HepG2 (cell line): Measurements from ENCODE around the gene SAMD4A. TPM values are rescaled to one million over a fixed set of nuclear protein-coding genes. Genes with fewer than 3 reads are reported as not detected.
A peak's percentile ranks its signal among the peaks of the same experiment; 100 is the strongest.

Source experiments
- ADNP ChIP-seq: sonication (generic); formaldehyde crosslinking; IDR thresholded peaks from 2 replicates; pipeline ENCODE4 v1.4.0; 2020; ENCODE audit warnings: missing genetic modification reagents
- ARID4A ChIP-seq: sonication (generic); formaldehyde crosslinking; IDR thresholded peaks from 2 replicates; pipeline ENCODE4 v1.5.0; 2020; ENCODE audit warnings: mild to moderate bottlenecking, missing genetic modification reagents, borderline replicate concordance
- CENPBD1 ChIP-seq: sonication (generic); formaldehyde crosslinking; IDR thresholded peaks from 2 replicates; pipeline ENCODE4 v1.8.0; 2022; ENCODE audit warnings: missing genetic modification reagents, low read depth, mild to moderate bottlenecking, borderline replicate concordance
- HBP1 ChIP-seq: IDR thresholded peaks from 2 replicates; pipeline ENCODE4 v1.6.1; 2016; ENCODE audit warnings: low read depth, control low read depth
- HMG20A ChIP-seq: IDR thresholded peaks from 2 replicates; pipeline ENCODE4 v1.6.1; 2016; ENCODE audit warnings: borderline replicate concordance
- HNRNPLL ChIP-seq: fragments of 200-400 bp; formaldehyde crosslinking; IDR thresholded peaks from 2 replicates; pipeline ENCODE4 v1.6.1; 2017; ENCODE audit warnings: mild to moderate bottlenecking, low read depth, low read length; ENCODE audit not compliant: poor library complexity, severe bottlenecking
- KLF9 ChIP-seq: IDR thresholded peaks from 2 replicates; pipeline ENCODE4 v1.6.1; 2016; ENCODE audit warnings: low read depth
- KMT2A ChIP-seq: sonication (generic); formaldehyde crosslinking; IDR thresholded peaks from 2 replicates; pipeline ENCODE4 v1.4.0; 2020; ENCODE audit warnings: missing genetic modification reagents
- NR2C2 ChIP-seq: sonication (generic); formaldehyde crosslinking; IDR thresholded peaks from 2 replicates; pipeline ENCODE4 v1.4.0; 2020; ENCODE audit warnings: missing genetic modification reagents, mild to moderate bottlenecking, moderate library complexity, borderline replicate concordance
- PRDM10 ChIP-seq: sonication (generic); formaldehyde crosslinking; IDR thresholded peaks from 2 replicates; pipeline ENCODE4 v1.4.0; 2020; ENCODE audit warnings: low read depth, missing genetic modification reagents
- PRMT3 ChIP-seq: sonication (generic); formaldehyde crosslinking; IDR thresholded peaks from 2 replicates; pipeline ENCODE4 v1.8.1; 2022; ENCODE audit warnings: low read depth, mild to moderate bottlenecking, moderate library complexity, missing genetic modification reagents, borderline replicate concordance
- SIN3B ChIP-seq: fragments of 150-350 bp; IDR thresholded peaks from 2 replicates; pipeline ENCODE4 v1.6.1; 2014; ENCODE audit warnings: low read length
- SMAD3 ChIP-seq: sonication (generic); formaldehyde crosslinking; IDR thresholded peaks from 2 replicates; pipeline ENCODE4 v1.4.0; 2020; ENCODE audit warnings: missing genetic modification reagents
- TEAD2 ChIP-seq: sonication (generic); formaldehyde crosslinking; IDR thresholded peaks from 2 replicates; pipeline ENCODE4 v1.9.0; 2021; ENCODE audit warnings: missing genetic modification reagents
- ZBTB2 ChIP-seq: sonication (generic); formaldehyde crosslinking; IDR thresholded peaks from 2 replicates; pipeline ENCODE4 v1.8.0; 2022; ENCODE audit warnings: low read depth, missing genetic modification reagents
- ZMAT5 ChIP-seq: sonication (generic); formaldehyde crosslinking; IDR thresholded peaks from 2 replicates; pipeline ENCODE4 v1.5.0; 2020; ENCODE audit warnings: mild to moderate bottlenecking, low read depth, missing genetic modification reagents, borderline replicate concordance
- ZMYM3 ChIP-seq: sonication (generic); formaldehyde crosslinking; IDR thresholded peaks from 2 replicates; pipeline ENCODE4 v1.5.1; 2020; ENCODE audit warnings: mild to moderate bottlenecking, missing genetic modification reagents
- ZNF354B ChIP-seq: sonication (generic); formaldehyde crosslinking; IDR thresholded peaks from 2 replicates; pipeline ENCODE4 v1.8.0; 2022; ENCODE audit warnings: mild to moderate bottlenecking, missing genetic modification reagents
- ZSCAN31 ChIP-seq: sonication (generic); formaldehyde crosslinking; IDR thresholded peaks from 2 replicates; pipeline ENCODE4 v1.5.0; 2020; ENCODE audit warnings: low read depth, mild to moderate bottlenecking, missing genetic modification reagents
- polyA plus RNA-seq, 8 experiments: library from polyadenylated mRNA; depleted of rRNA in 3 of 8; stranded (reverse) in 7 of 8; unstranded in 1 of 8; fragments of >200 nt; fragmentation: Illumina TruSeq in 4 of 8; extraction: Trizol in 4 of 8; gene quantifications; 2 replicates each; pipeline versions ENCODE4 v1.2.1 to v1.2.3, GENCODE V29; 2011 to 2016; ENCODE audit warnings: low read depth in 4 of 8, missing spikeins in 1 of 8, mixed read lengths in 1 of 8; ENCODE audit not compliant: insufficient read depth in 1 of 8
- total RNA-seq, 5 experiments: library from RNA; depleted of rRNA; stranded (reverse); fragments of >200 nt; fragmentation: Illumina TruSeq; extraction: Trizol; gene quantifications; 2 replicates each; pipeline ENCODE4 v1.2.3, GENCODE V29; 2016; ENCODE audit warnings: low read depth in 1 of 5

The SAMD4A gene
- total and polyA plus RNA-seq, 2 of the 13 experiments (the other 11 are each of a cell fraction or from before 2014, with no cell fraction given) = 11.8 to 13.0 TPM

- TF ChIP-seq PRMT3 (CRISPR knock-in tag) (no peak), ARID4A (CRISPR knock-in tag) (no peak), HMG20A (CRISPR knock-in tag) (peak; percentile 78), HBP1 (CRISPR knock-in tag) (no peak), KMT2A (CRISPR knock-in tag) (peak; percentile 58; the same call in 1 of the 2 replicates), ZNF354B (CRISPR knock-in tag) (no peak), TEAD2 (no peak), PRDM10 (CRISPR knock-in tag) (no peak), SIN3B (no peak), CENPBD1 (no peak), ZSCAN31 (CRISPR knock-in tag) (no peak), ZMYM3 (CRISPR knock-in tag) (peak; percentile 57; the same call in 1 of the 2 replicates), NR2C2 (CRISPR knock-in tag) (peak; percentile 87), SMAD3 (CRISPR knock-in tag) (peak; percentile 51; the same call in 1 of the 2 replicates), HNRNPLL (no peak), ZBTB2 (no peak), ADNP (CRISPR knock-in tag) (no peak), KLF9 (CRISPR knock-in tag) (no peak), ZMAT5 (CRISPR knock-in tag) (no peak)
Measured at GRCh38 chr14:54839701-54840119, 272.8 kb downstream of the SAMD4A start (continued).
